ENCODE data around the gene GPR83. TPM values are rescaled to one million over a fixed set of nuclear protein-coding genes. Genes with fewer than 3 reads are reported as not detected.

Gene GPR83
- polyA plus RNA-seq, 3 donors = 0.07 to 0.12 TPM; not detected in 1

- H3K4me3 ChIP-seq (replicated peaks in 1 of 3; ENCODE audit: low read depth in 2 of 3, low read length in 3 of 3) = no peak overlapping the region
- no peaks in the 10 kb centered on the region for H3K4me1 ChIP-seq (ENCODE audit: control insufficient read depth in 1 of 2, insufficient read depth in 2 of 2, low read length in 2 of 2)
- H3K9ac ChIP-seq (ENCODE audit: insufficient read depth, low read length, poor library complexity, severe bottlenecking) = no peak overlapping the region
- H2AFZ ChIP-seq (ENCODE audit: insufficient read depth, low read depth, low read length, poor library complexity, severe bottlenecking) = no peak overlapping the region
- no peak overlapping the region for H3K27ac Mint-ChIP-seq
- peaks cover 6 to 11% (median 11%) of the 10 kb centered on the region in 3 donors for H3K27me3 Mint-ChIP-seq (ENCODE audit: low read depth in 3 of 3)
- no CpG with 5 or more reads among the region's 6 CpGs for WGBS (ENCODE audit: insufficient coverage)
- intact Hi-C loops (cut with micrococcal nuclease) = no loop called here
- DNase-seq = no peak
- H3K9me3 Mint-ChIP-seq = peaks cover 0 to 14% (median 2%) of the 10 kb centered on the region in 7 donors
- no peaks in the 10 kb centered on the region for H3K36me3 ChIP-seq (replicated peaks in 1 of 2; ENCODE audit: control insufficient read depth in 1 of 2, insufficient read depth in 2 of 2, low read length in 2 of 2)
- no peaks in the 10 kb centered on the region for H3K27me3 ChIP-seq (ENCODE audit: control insufficient read depth in 2 of 2, insufficient read depth in 2 of 2, low read length in 2 of 2)
- H3K4me3 Mint-ChIP-seq = no peak overlapping the region
- no peaks in the 10 kb centered on the region for H3K36me3 Mint-ChIP-seq
- no peaks in the 10 kb centered on the region for H3K79me2 ChIP-seq (ENCODE audit: insufficient read depth, low read length)
- no peaks in the 10 kb centered on the region for H3K9me3 ChIP-seq (replicated peaks in 1 of 2; ENCODE audit: control insufficient read depth in 1 of 2, insufficient read depth in 1 of 2, low read length in 2 of 2)
- H4K20me1 ChIP-seq (ENCODE audit: insufficient read depth, low read length) = no peaks in the 10 kb centered on the region
- no peak for TF ChIP-seq CTCF (IDR thresholded peaks at IDR 0.05)
- H3K4me1 Mint-ChIP-seq = no peaks in the 10 kb centered on the region
- no peak overlapping the region for H3K27ac ChIP-seq (ENCODE audit: low read depth in 1 of 2, low read length in 2 of 2)
- no peak overlapping the region for H3K4me2 ChIP-seq (replicated peaks; ENCODE audit: extremely low read depth, low read length, poor library complexity, severe bottlenecking)
Measured at GRCh38 chr11:94336033-94336432, 65.2 kb downstream of the GPR83 start.

GRCh38 chr11:94332814-94333213 is 68.4 kb downstream of the GPR83 start:
- H4K20me1 ChIP-seq (ENCODE audit: insufficient read depth, low read length) = no peaks in the 10 kb centered on the region
- H3K4me1 ChIP-seq (ENCODE audit: control insufficient read depth in 1 of 2, insufficient read depth in 2 of 2, low read length in 2 of 2) = no peaks in the 10 kb centered on the region
- Mint-ChIP-seq H3K27me3 (ENCODE audit: low read depth in 3 of 3) (peaks cover 8 to 13% (median 12%) of the 10 kb centered on the region in 3 donors), H3K4me1 (peaks cover 2% of the 10 kb centered on the region), H3K9me3 (peaks cover 0 to 14% (median 0%) of the 10 kb centered on the region in 7 donors), H3K27ac (no peak overlapping the region), H3K36me3 (no peaks in the 10 kb centered on the region), H3K4me3 (no peak overlapping the region)
- intact Hi-C loops (cut with micrococcal nuclease) = no loop called here
- H3K27me3 ChIP-seq (ENCODE audit: control insufficient read depth in 2 of 2, insufficient read depth in 2 of 2, low read length in 2 of 2) = no peaks in the 10 kb centered on the region
- no peak overlapping the region for H3K27ac ChIP-seq (ENCODE audit: low read depth in 1 of 2, low read length in 2 of 2)
- H3K9ac ChIP-seq (ENCODE audit: insufficient read depth, low read length, poor library complexity, severe bottlenecking) = no peak overlapping the region
- H2AFZ ChIP-seq (ENCODE audit: insufficient read depth, low read depth, low read length, poor library complexity, severe bottlenecking) = no peak overlapping the region
- no peak overlapping the region for H3K4me3 ChIP-seq (replicated peaks in 1 of 3; ENCODE audit: low read depth in 2 of 3, low read length in 3 of 3)
- no peak overlapping the region for H3K4me2 ChIP-seq (replicated peaks; ENCODE audit: extremely low read depth, low read length, poor library complexity, severe bottlenecking)
- TF ChIP-seq CTCF (IDR thresholded peaks at IDR 0.05) = no peak
- no peaks in the 10 kb centered on the region for H3K79me2 ChIP-seq (ENCODE audit: insufficient read depth, low read length)
- no peaks in the 10 kb centered on the region for H3K36me3 ChIP-seq (replicated peaks in 1 of 2; ENCODE audit: control insufficient read depth in 1 of 2, insufficient read depth in 2 of 2, low read length in 2 of 2)
- H3K9me3 ChIP-seq (replicated peaks in 1 of 2; ENCODE audit: control insufficient read depth in 1 of 2, insufficient read depth in 1 of 2, low read length in 2 of 2) = no peaks in the 10 kb centered on the region
- no peak for DNase-seq
